ENCODE data around the gene ADGRL3.

DNA sequence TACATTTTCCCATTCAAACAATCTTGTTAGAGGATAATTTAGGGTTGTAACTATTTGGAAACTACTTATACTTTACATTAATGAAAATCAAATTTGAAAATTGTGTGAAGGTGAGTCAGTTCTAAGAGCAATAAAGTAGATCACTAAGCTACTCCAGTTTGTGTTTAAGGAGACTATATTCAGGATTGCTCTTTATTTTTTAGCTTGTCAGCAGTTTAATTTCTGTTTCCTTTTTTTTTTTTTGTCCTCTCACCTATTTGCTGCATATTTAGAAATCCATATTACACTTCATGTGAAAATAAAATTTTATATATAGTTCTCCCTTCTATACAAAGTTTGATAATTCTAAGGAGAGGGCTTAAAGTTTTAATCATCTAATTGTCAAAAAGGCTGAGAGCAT is 691.8 kb downstream of the ADGRL3 start:
- TF ChIP-seq CTCF (IDR thresholded peaks at IDR 0.05): no peak
- no peak for TF ChIP-seq POLR2A (IDR thresholded peaks at IDR 0.05)

Measured in thyroid gland (tissue), 4 donors.